ENCODE results near the gene GAREM1.

The GAREM1 gene

DNA sequence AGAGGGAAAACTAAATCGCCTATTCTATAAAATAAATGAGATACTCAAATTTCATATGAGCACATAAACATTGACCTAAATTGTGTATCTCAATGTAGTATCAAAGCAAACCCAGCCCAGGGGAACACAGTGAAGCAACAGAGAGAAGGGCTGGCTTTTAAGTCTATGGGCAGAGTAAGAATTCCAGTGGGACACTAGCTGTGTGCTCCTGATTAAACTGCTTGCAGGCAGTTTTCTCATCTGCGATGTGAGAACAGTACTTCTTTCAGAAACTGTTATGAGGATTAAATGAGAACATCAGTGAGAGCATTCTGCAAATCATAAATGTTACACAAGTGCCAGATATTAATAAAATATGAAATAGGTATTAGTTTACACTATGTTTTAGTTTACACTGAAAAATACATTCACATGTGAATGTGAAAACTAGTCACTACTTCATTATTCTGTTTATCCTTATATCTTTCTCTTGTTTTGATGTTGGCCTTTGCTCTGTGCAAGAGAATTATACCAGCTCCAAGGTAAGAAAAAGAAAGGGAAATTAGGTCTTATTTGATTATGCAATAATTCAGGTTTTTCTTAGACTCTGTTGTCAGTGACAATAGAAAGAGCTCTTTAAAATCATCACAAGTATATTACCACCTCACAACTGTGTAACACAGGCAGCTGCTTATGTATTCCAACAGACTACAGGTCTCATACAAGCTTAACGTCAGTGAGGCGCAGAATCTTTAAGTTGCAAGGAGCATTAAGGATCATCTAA lies 47.5 kb downstream of the GAREM1 start:
- DNase-seq = no peak

DNA sequence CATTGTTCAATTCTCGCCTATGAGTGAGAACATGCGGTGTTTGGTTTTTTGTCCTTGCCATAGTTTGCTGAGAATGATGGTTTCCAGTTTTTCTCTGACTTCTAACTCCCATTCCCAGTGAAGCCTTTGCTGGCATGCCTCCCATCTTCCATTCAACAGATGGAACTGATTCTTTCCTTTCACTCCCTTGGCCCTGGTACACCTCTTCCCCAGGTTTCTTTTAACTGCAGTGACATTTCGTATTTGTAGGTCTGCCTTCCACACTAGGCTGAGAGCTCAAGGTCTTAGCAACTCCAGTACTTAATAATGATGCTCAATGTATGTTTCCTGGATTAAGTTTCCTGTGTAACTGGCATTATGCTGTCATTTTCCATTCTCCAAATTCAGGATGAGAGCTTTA lies 48.5 kb downstream of the GAREM1 start:
- no peak for DNase-seq

- DNase-seq = no peak
Measured at GRCh38 chr18:32420084-32420750, 50.5 kb downstream of the GAREM1 start.

- no peak for DNase-seq
Measured at GRCh38 chr18:32418148-32418547, 52.5 kb downstream of the GAREM1 start.

DNA sequence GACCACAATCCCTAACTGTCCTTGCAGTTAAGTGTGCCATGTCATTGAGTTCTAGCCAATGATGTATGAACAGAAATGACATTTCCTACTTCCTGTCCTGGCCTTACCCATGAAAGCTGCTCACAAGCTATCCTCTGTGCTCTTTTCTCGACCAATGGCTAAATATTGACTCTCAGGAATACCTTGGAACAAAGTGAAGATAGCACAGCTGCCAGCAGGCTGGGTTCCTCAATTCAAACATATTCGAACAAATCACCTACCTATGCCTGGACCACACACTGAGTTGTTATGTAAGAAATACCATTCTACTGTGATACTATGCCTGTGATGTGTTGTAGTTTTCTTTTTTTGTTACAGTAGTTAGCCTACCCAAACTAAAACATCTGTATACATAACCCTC lies 65.1 kb downstream of the GAREM1 start:
- DNase-seq = no peak

- DNase-seq = no peak
Measured at GRCh38 chr18:32401621-32402020, 69.1 kb downstream of the GAREM1 start.

- no peak for DNase-seq
Measured at GRCh38 chr18:32393407-32393806, 77.3 kb downstream of the GAREM1 start.

DNA sequence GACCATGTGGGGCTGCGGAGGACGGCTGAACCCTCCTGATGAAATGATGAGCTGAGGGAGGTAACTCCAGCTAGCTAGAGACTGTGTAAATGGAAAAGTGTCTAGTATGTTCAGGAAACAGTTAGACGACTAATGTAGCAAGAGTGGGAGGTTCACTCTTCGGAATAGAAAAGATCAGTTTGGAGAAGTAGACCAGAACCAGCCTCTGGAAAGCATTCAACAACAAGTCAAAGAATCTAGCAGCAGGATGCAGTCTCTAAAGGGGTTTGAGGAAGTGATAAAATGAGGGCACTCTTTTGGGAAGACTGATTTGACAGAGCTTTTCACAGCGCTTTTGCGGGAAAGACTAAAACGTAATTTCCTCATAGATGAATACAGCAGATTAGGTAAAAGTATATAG lies 79.6 kb downstream of the GAREM1 start:
- DNase-seq = no peak

- peak; percentile 68 for DNase-seq
Measured at GRCh38 chr18:32389858-32390257, 80.8 kb downstream of the GAREM1 start.

GRCh38 chr18:32389191-32389590 lies 81.5 kb downstream of the GAREM1 start:
- no peak for DNase-seq

DNA sequence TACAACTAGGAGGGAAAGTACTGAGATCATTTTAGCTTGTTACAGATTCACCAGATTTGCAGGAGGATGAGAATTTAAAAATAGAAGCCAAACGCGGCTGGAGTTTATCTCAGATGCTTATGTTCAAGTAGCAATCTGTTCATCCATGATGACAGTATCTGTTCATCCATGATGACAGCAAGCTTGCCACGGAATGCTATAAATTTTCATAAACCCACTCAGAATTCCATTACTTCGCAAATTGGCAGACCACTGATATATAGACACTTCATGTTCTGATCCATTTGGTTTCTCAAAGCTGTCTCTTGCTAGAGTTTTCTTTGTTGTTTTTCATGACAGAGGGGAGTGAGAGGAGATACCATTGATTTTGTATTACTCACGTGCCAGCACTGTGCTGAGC lies 84.2 kb downstream of the GAREM1 start:
- DNase-seq = no peak

DNA sequence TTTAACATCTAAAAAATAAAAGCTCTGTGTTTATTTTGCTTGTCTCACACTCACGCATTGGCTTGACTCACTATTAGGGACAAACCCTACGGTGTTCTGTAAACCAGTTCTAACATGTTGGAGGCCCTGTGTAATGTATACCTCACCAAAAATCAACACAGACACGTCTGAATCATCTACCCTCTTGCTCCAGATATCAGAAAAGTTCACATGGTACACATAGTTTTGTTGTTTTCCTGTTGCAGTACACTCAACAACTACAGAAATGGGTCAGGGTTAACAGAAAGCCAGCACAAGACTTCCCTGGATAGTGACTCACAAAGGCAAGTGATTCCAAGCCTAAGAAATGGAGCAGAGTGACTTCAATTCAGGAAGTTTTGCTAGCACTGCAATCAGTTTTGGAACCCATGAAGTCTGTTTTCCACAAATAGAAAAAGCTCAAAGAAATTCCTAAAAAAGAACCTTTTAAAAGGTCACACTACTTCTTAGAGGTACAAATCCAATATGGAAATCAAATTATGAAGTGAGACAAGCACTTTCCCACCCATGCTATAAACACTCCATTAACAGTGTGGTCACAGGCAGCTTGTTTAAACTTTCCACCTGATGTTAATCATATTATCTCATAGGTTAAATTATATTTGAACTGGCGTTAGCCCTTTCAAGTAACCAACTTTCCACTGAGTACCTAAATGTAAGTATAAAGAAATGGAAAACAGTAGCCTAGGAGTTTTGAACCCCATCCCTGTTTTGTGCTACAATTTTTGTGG lies 87.4 kb downstream of the GAREM1 start:
- no peak for DNase-seq

- DNase-seq = no peak
Measured at GRCh38 chr18:32381761-32382160, 88.9 kb downstream of the GAREM1 start.

DNA sequence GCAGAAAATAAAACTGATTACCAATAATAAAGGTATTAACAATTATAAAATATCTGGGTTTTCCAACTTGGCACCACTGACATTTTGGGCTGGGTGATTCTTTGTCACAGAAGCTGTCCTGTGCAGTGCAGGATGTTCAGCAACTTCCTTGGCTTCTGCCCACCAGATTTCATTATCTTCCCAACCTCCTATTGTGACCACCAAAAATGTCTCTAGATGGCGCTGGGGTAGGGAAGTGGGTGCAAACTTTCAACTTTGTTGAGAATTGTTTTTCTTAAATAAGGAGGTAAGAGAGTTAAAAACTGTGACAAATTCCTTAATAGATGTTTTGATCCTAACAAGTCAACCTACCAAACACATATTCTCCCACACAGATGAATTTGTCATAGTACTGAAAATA lies 90.1 kb downstream of the GAREM1 start:
- no peak for DNase-seq

- DNase-seq = no peak
Measured at GRCh38 chr18:32379891-32380290, 90.8 kb downstream of the GAREM1 start.

- DNase-seq = peak; percentile 96
Measured at GRCh38 chr18:32378705-32379104, 92.0 kb downstream of the GAREM1 start.

DNA sequence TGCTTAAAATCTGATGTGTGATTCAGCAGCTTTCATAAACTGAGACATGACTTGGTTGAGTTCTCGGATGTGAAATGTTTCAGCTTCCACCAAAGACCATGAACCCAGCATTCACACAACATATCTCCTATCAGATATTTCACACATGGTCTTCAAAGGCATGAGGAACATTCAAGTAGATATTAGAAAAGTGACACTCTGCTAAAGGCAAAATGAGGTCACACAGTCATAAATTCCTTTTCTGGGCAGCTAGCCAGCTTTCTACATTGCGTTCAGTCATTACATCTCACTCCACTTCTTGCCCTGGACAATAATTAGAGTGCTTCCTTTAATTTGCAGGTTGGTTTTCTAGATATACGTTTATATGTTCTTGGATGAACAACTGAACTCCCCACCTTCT lies 96.7 kb downstream of the GAREM1 start:
- DNase-seq = peak; percentile 61

GRCh38 chr18:32373505-32373904 lies 97.2 kb downstream of the GAREM1 start:
- DNase-seq = no peak

- peak; percentile 95 for DNase-seq
Measured at GRCh38 chr18:32372381-32373061, 98.2 kb downstream of the GAREM1 start.

GRCh38 chr18:32372047-32372380 lies 98.7 kb downstream of the GAREM1 start:
- no peak for DNase-seq

GRCh38 chr18:32371384-32371783 lies 99.3 kb downstream of the GAREM1 start:
- no peak for DNase-seq

GRCh38 chr18:32368991-32369390 lies 101.7 kb downstream of the GAREM1 start:
- no peak for DNase-seq

- DNase-seq = no peak
Measured at GRCh38 chr18:32368170-32368569, 102.5 kb downstream of the GAREM1 start.

Data from NCI-H2029 treated with DMSO at 0.1 percent for 48 hours (cell line).